Mesothelial cell of epicardium (in vitro differentiated cells): ENCODE data around the gene RBBP8. TPM values are rescaled to one million over a fixed set of nuclear protein-coding genes. Genes with fewer than 3 reads are reported as not detected.
A peak's percentile ranks its signal among the peaks of the same experiment; 100 is the strongest.

ENCODE experiments used
- DNase-seq, 2 experiments: peaks; one replicate each; pipeline ENCODE4 v3.0.0; 2021; ENCODE audit warnings: low spot score in 2 of 2; ENCODE audit not compliant: unreplicated experiment in 2 of 2
- H3K27ac Mint-ChIP-seq: 2 replicates; pipeline ENCODE4 v1.8.0; 2021; ENCODE audit warnings: mixed read lengths
- H3K27me3 Mint-ChIP-seq: 2 replicates; pipeline ENCODE4 v1.8.0; 2021; ENCODE audit warnings: low read depth, mixed read lengths
- H3K36me3 Mint-ChIP-seq: 2 replicates; pipeline ENCODE4 v1.8.0; 2021; ENCODE audit warnings: mixed read lengths
- H3K4me1 Mint-ChIP-seq: 2 replicates; pipeline ENCODE4 v1.8.0; 2021; ENCODE audit warnings: mixed read lengths
- H3K4me3 Mint-ChIP-seq: 2 replicates; pipeline ENCODE4 v1.8.0; 2021; ENCODE audit warnings: mild to moderate bottlenecking, moderate library complexity, mixed read lengths
- H3K9me3 Mint-ChIP-seq: 2 replicates; pipeline ENCODE4 v1.8.0; 2021; ENCODE audit warnings: mixed read lengths
- total RNA-seq: library from RNA; stranded (reverse); gene quantifications from 3 replicates; pipeline ENCODE4 v1.2.1, GENCODE V29; 2021
- TF ChIP-seq, protein P1 (sequence below): fragments of 200-600 bp; sonication (generic); IDR thresholded peaks from one replicate; pipeline ENCODE4 v1.5.0; 2021; ENCODE audit warnings: antibody characterized with exemption; ENCODE audit not compliant: unreplicated experiment

Gene RBBP8
- total RNA-seq, 1 donor from 2014 or later = 29.8 TPM

DNA sequence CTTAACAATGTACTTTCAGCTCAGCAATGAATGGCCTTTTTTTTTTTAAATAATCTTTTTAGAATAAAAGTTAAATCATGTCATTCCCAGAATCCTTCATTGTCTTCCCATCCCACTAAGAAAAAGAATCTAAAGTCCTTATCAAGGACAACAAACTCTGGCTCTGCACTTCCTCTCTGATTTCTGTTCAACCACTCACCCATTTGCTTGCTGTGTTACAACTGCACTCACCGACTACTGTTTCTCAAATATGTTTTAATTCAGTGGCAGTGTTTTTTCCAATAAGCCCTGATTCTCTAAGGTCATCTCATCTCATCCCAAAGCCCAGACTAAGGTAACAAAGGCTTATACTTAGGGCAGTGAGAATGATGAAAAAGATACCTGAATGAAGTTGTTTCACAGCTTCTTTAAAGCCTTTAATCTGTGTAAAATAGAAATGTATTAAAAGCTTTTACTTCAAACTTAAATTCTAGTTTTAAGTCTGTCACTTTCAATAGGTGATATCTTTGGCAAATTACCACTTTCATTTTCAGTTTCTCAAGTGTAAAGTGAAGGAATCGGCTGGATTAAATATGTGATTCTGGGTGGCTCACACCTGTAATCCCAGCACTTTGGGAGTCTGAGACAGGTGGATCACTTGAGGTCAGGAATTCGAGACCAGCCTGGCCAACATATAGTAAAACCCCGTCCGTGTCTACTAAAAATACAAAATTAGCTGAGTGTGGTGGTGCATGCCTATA, 87.6 kb downstream of the RBBP8 start:
- no peak overlapping the region for H3K4me3 Mint-ChIP-seq
- H3K27ac Mint-ChIP-seq = peak overlapping the region; percentile 82
- H3K4me1 Mint-ChIP-seq = peaks cover 4% of the 10 kb centered on the region
- H3K27me3 Mint-ChIP-seq = no peaks in the 10 kb centered on the region
- TF ChIP-seq, protein P1, sequence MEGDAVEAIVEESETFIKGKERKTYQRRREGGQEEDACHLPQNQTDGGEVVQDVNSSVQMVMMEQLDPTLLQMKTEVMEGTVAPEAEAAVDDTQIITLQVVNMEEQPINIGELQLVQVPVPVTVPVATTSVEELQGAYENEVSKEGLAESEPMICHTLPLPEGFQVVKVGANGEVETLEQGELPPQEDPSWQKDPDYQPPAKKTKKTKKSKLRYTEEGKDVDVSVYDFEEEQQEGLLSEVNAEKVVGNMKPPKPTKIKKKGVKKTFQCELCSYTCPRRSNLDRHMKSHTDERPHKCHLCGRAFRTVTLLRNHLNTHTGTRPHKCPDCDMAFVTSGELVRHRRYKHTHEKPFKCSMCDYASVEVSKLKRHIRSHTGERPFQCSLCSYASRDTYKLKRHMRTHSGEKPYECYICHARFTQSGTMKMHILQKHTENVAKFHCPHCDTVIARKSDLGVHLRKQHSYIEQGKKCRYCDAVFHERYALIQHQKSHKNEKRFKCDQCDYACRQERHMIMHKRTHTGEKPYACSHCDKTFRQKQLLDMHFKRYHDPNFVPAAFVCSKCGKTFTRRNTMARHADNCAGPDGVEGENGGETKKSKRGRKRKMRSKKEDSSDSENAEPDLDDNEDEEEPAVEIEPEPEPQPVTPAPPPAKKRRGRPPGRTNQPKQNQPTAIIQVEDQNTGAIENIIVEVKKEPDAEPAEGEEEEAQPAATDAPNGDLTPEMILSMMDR = no peak
- DNase-seq = no peak
- H3K9me3 Mint-ChIP-seq = no peaks in the 10 kb centered on the region
- H3K36me3 Mint-ChIP-seq = peaks cover 18% of the 10 kb centered on the region

DNA sequence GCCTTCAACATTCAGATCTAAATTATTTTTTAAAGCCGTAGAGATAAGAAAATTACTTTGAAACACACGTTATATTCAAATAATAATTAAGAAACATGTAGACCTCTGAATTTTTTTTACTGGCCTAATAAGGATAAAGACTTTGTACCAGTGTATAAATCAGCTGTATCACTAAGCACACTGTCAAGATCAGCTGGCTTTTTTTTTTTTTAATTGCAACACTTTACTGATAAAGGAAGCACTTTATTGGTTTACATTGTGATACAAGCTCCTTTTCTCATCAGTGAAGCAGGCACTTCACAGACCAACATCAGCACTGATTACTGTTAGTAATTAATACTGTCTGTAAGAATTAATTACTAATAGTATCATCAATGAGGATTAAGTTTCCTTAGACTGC, 88.5 kb downstream of the RBBP8 start:
- H3K27me3 Mint-ChIP-seq = no peaks in the 10 kb centered on the region
- H3K4me1 Mint-ChIP-seq = peaks cover 4% of the 10 kb centered on the region
- TF ChIP-seq, protein P1 = no peak
- DNase-seq = no peak
- H3K4me3 Mint-ChIP-seq = no peak overlapping the region
- peaks cover 18% of the 10 kb centered on the region for H3K36me3 Mint-ChIP-seq
- no peaks in the 10 kb centered on the region for H3K9me3 Mint-ChIP-seq
- H3K27ac Mint-ChIP-seq = no peak overlapping the region

DNA sequence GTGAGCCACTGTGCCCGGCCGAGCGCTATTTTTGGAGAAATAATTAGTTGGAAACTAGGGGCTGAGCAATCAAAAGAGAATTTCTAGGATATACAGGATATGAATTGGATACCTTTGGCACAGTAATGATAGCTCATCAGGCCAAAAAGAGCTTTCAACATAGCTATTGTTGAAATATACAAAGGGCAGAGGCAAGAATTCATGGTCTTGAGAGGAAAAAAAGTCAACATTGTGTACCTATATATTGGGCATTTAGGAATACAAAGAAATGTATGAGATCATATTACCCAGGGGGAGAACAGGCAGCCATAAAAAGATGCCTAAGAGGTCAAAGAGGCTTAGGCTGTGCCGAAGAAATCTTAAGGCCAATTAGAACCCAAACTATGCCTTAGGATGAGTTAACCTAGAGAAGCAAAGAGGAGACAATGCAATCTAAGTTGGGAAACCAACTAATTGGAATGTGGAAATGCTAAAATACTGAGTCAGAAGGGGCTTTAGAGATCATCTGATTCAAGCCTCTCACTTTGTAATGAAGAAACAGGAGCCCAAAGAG, 99.0 kb downstream of the RBBP8 start:
- peaks cover 16% of the 10 kb centered on the region for H3K36me3 Mint-ChIP-seq
- no peak overlapping the region for H3K27ac Mint-ChIP-seq
- no peak for DNase-seq
- TF ChIP-seq, protein P1 = no peak
- H3K4me1 Mint-ChIP-seq = peaks cover 12% of the 10 kb centered on the region
- H3K4me3 Mint-ChIP-seq = no peak overlapping the region
- no peaks in the 10 kb centered on the region for H3K9me3 Mint-ChIP-seq
- no peaks in the 10 kb centered on the region for H3K27me3 Mint-ChIP-seq

DNA sequence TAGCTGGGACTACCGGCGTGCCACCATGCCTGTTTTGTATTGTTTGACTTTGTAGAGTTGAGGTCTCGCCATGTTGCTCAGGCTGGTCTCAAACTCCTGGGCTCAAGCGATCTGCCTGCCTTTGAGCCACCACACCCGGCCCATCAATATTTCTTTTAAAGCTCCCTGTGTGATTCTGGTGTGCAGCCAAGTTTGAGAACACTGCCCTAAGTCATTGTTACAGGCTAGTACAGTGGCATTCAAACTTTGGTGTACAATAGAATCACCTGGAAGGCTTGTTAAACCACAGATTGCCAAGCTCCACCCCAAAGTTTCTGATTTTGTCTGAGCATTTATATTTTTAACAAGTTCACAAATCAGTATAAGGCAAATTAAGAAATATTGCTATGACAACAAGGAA, 99.9 kb downstream of the RBBP8 start:
- H3K9me3 Mint-ChIP-seq = no peaks in the 10 kb centered on the region
- DNase-seq = no peak
- H3K4me3 Mint-ChIP-seq = no peak overlapping the region
- no peaks in the 10 kb centered on the region for H3K27me3 Mint-ChIP-seq
- H3K27ac Mint-ChIP-seq = no peak overlapping the region
- H3K4me1 Mint-ChIP-seq = peaks cover 12% of the 10 kb centered on the region
- TF ChIP-seq, protein P1 = no peak
- peaks cover 7% of the 10 kb centered on the region for H3K36me3 Mint-ChIP-seq

DNA sequence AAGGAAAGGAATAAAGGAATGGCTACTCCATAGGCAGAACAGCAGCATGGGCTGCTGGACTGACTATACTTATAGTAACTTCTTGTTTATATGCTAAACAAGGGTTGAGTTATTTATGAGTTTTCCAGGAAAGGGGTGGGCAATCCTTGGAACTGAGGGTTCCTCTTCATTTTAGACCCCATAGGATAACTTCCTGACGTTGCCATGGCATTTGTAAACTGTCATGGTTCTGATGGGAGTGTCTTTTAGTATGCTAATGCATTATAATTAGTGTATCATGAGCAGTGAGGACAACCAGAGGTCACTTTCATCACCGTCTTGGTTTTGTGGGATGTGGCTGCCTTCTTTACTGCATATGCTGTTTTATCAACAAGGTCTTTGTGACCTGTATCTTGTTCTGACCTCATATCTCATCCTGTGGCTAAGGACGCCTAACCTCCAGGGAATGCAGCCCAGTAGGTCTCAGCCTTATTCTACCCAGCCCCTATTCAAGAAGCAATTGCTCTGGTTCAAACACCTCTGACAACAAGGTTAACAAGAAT, 103.6 kb downstream of the RBBP8 start:
- Mint-ChIP-seq H3K27me3 (no peaks in the 10 kb centered on the region), H3K9me3 (no peaks in the 10 kb centered on the region), H3K4me1 (peaks cover 12% of the 10 kb centered on the region), H3K27ac (no peak overlapping the region), H3K4me3 (no peak overlapping the region), H3K36me3 (no peaks in the 10 kb centered on the region)
- DNase-seq = no peak
- TF ChIP-seq, protein P1 = no peak
